Neural progenitor cell (in vitro differentiated cells): Measurements from ENCODE around the gene PPP2R5C. TPM values are rescaled to one million over a fixed set of nuclear protein-coding genes. Genes with fewer than 3 reads are reported as not detected.

ENCODE experiments used
- DNase-seq: peaks from one replicate; pipeline ENCODE4 v3.0.0-alpha.2; 2016; ENCODE audit warnings: low spot score
- H2AFZ ChIP-seq: fragments of 200-600 bp; sonication (generic); replicated peaks from 2 replicates; pipeline ENCODE4 v1.6.1; 2016; ENCODE audit warnings: antibody characterized with exemption
- H3F3A ChIP-seq: fragments of 200-600 bp; sonication (generic); 2 replicates; pipeline ENCODE4 v1.6.1; 2016; ENCODE audit warnings: antibody characterized with exemption, low read depth
- H3K27ac ChIP-seq: fragments of 200-600 bp; sonication (generic); 2 replicates; pipeline ENCODE4 v1.5.1; 2016; ENCODE audit warnings: mild to moderate bottlenecking
- H3K27me3 ChIP-seq: fragments of 200-600 bp; sonication (generic); 2 replicates; pipeline ENCODE4 v1.6.1; 2016; ENCODE audit warnings: mild to moderate bottlenecking, moderate library complexity
- H3K36me3 ChIP-seq: fragments of 200-600 bp; sonication (generic); 2 replicates; pipeline ENCODE4 v1.5.1; 2016
- H3K4me1 ChIP-seq: fragments of 200-600 bp; sonication (generic); 2 replicates; pipeline ENCODE4 v1.6.1; 2016; ENCODE audit warnings: mixed run types
- H3K4me2 ChIP-seq: fragments of 200-600 bp; sonication (generic); 2 replicates; pipeline ENCODE4 v1.6.1; 2016
- H3K4me3 ChIP-seq: fragments of 200-600 bp; sonication (generic); 2 replicates; pipeline ENCODE4 v1.5.1; 2016
- H3K79me2 ChIP-seq: fragments of 200-600 bp; sonication (generic); 2 replicates; pipeline ENCODE4 v1.6.1; 2016; ENCODE audit warnings: low read depth
- H3K9ac ChIP-seq: fragments of 200-600 bp; sonication (generic); 2 replicates; pipeline ENCODE4 v1.6.1; 2016
- H3K9me3 ChIP-seq: fragments of 200-600 bp; sonication (generic); 2 replicates; pipeline ENCODE4 v1.5.1; 2016; ENCODE audit warnings: low read depth
- H4K20me1 ChIP-seq: fragments of 200-600 bp; sonication (generic); 2 replicates; pipeline ENCODE4 v1.6.1; 2016; ENCODE audit warnings: low read depth
- H3K27ac Mint-ChIP-seq: 3 replicates; pipeline ENCODE4 v1.8.0; 2021; ENCODE audit warnings: mixed read lengths
- H3K27me3 Mint-ChIP-seq: 2 replicates; pipeline ENCODE4 v1.8.0; 2022; ENCODE audit warnings: low read depth, mild to moderate bottlenecking, inconsistent platforms, moderate library complexity, mixed read lengths; ENCODE audit not compliant: insufficient read depth
- H3K36me3 Mint-ChIP-seq: 3 replicates; pipeline ENCODE4 v1.8.0; 2021; ENCODE audit warnings: mixed read lengths
- H3K4me1 Mint-ChIP-seq: 3 replicates; pipeline ENCODE4 v1.8.0; 2021; ENCODE audit warnings: mixed read lengths
- H3K4me3 Mint-ChIP-seq: 3 replicates; pipeline ENCODE4 v1.8.0; 2021; ENCODE audit warnings: mild to moderate bottlenecking, moderate library complexity, mixed read lengths
- H3K9me3 Mint-ChIP-seq: 3 replicates; pipeline ENCODE4 v1.8.0; 2020; ENCODE audit warnings: mixed read lengths
- CTCF ChIP-seq: fragments of 200-600 bp; sonication (generic); IDR thresholded peaks from 2 replicates; pipeline ENCODE4 v1.5.1; 2017; ENCODE audit warnings: antibody characterized with exemption, mild to moderate bottlenecking
- EZH2 ChIP-seq: fragments of 200-600 bp; sonication (generic); IDR thresholded peaks from 2 replicates; pipeline ENCODE4 v1.6.1; 2017; ENCODE audit warnings: antibody characterized with exemption, mild to moderate bottlenecking, moderate library complexity
- EZH2phosphoT487 ChIP-seq: fragments of 200-600 bp; sonication (generic); IDR thresholded peaks from 2 replicates; pipeline ENCODE4 v1.6.1; 2017; ENCODE audit warnings: antibody characterized with exemption
- total RNA-seq: library from RNA; depleted of rRNA; stranded (reverse); fragments of >200 nt; gene quantifications from 2 replicates; pipeline ENCODE4 v1.2.3, GENCODE V29; 2015; ENCODE audit warnings: low replicate concordance

Gene PPP2R5C
- total RNA-seq, 1 donor from 2014 or later: 183 TPM

GRCh38 chr14:101823066-101823465 lies 61.6 kb downstream of the PPP2R5C start:
- H4K20me1 ChIP-seq: peaks cover 51% of the 10 kb centered on the region
- no peaks in the 10 kb centered on the region for H3K4me1 ChIP-seq
- peaks cover 2% of the 10 kb centered on the region for H3K27me3 Mint-ChIP-seq
- peaks cover 100% of the 10 kb centered on the region for H3K79me2 ChIP-seq
- H3K36me3 ChIP-seq: no peaks in the 10 kb centered on the region
- peaks cover 15% of the 10 kb centered on the region for H3K9me3 Mint-ChIP-seq
- no peak overlapping the region for H3K4me3 ChIP-seq
- no peaks in the 10 kb centered on the region for H3K9me3 ChIP-seq
- no peak for TF ChIP-seq EZH2
- TF ChIP-seq CTCF: no peak
- no peak for TF ChIP-seq EZH2phosphoT487
- no peak for DNase-seq
- H3F3A ChIP-seq: no peaks in the 10 kb centered on the region
- no peaks in the 10 kb centered on the region for H3K27me3 ChIP-seq
- no peak overlapping the region for H3K27ac Mint-ChIP-seq
- H3K4me1 Mint-ChIP-seq: peaks cover 7% of the 10 kb centered on the region
- H3K4me3 Mint-ChIP-seq: no peak overlapping the region
- H3K4me2 ChIP-seq: no peak overlapping the region
- H3K9ac ChIP-seq: no peak overlapping the region
- H3K36me3 Mint-ChIP-seq: peaks cover 50% of the 10 kb centered on the region
- no peak overlapping the region for H3K27ac ChIP-seq
- no peak overlapping the region for H2AFZ ChIP-seq

- H4K20me1 ChIP-seq: peaks cover 50% of the 10 kb centered on the region
- H3K27me3 ChIP-seq: no peaks in the 10 kb centered on the region
- no peaks in the 10 kb centered on the region for H3K36me3 ChIP-seq
- Mint-ChIP-seq H3K27me3 (peaks cover 2% of the 10 kb centered on the region), H3K27ac (no peak overlapping the region), H3K4me3 (no peak overlapping the region), H3K9me3 (peaks cover 15% of the 10 kb centered on the region), H3K36me3 (peaks cover 50% of the 10 kb centered on the region), H3K4me1 (peaks cover 10% of the 10 kb centered on the region)
- H3K4me3 ChIP-seq: no peak overlapping the region
- TF ChIP-seq CTCF (no peak), EZH2phosphoT487 (no peak), EZH2 (no peak)
- no peaks in the 10 kb centered on the region for H3F3A ChIP-seq
- H3K27ac ChIP-seq: no peak overlapping the region
- peaks cover 97% of the 10 kb centered on the region for H3K79me2 ChIP-seq
- DNase-seq: no peak
- no peak overlapping the region for H2AFZ ChIP-seq
- H3K4me2 ChIP-seq: no peak overlapping the region
- H3K9ac ChIP-seq: no peak overlapping the region
- no peaks in the 10 kb centered on the region for H3K4me1 ChIP-seq
- no peaks in the 10 kb centered on the region for H3K9me3 ChIP-seq
Measured at GRCh38 chr14:101823511-101824120, 62.1 kb downstream of the PPP2R5C start.

GRCh38 chr14:101824339-101824727 lies 62.8 kb downstream of the PPP2R5C start:
- no peaks in the 10 kb centered on the region for H3F3A ChIP-seq
- H3K4me3 Mint-ChIP-seq: no peak overlapping the region
- no peak for TF ChIP-seq CTCF
- TF ChIP-seq EZH2: no peak
- TF ChIP-seq EZH2phosphoT487: no peak
- no peak overlapping the region for H2AFZ ChIP-seq
- no peak overlapping the region for H3K27ac ChIP-seq
- H3K36me3 Mint-ChIP-seq: peaks cover 46% of the 10 kb centered on the region
- H3K4me3 ChIP-seq: no peak overlapping the region
- peaks cover 2% of the 10 kb centered on the region for H3K27me3 Mint-ChIP-seq
- H3K9me3 ChIP-seq: no peaks in the 10 kb centered on the region
- H3K9ac ChIP-seq: no peak overlapping the region
- no peaks in the 10 kb centered on the region for H3K36me3 ChIP-seq
- peaks cover 15% of the 10 kb centered on the region for H3K9me3 Mint-ChIP-seq
- H3K4me1 Mint-ChIP-seq: peaks cover 10% of the 10 kb centered on the region
- H3K79me2 ChIP-seq: peaks cover 92% of the 10 kb centered on the region
- peaks cover 53% of the 10 kb centered on the region for H4K20me1 ChIP-seq
- H3K27me3 ChIP-seq: no peaks in the 10 kb centered on the region
- no peak overlapping the region for H3K4me2 ChIP-seq
- H3K27ac Mint-ChIP-seq: no peak overlapping the region
- H3K4me1 ChIP-seq: no peaks in the 10 kb centered on the region
- no peak for DNase-seq
